GM12874 (cell line): Measurements from ENCODE around the gene CXCL17.

Experiments
- TF ChIP-seq, protein P1 (sequence below): IDR thresholded peaks from 2 replicates; pipeline ENCODE4 v1.5.1; 2011; ENCODE audit warnings: low read depth, mild to moderate bottlenecking, control low read depth, low read length, moderate library complexity; ENCODE audit not compliant: insufficient read depth

Gene CXCL17

GRCh38 chr19:42401365-42402303 lies 41.1 kb downstream of the CXCL17 start:
- TF ChIP-seq, protein P1, sequence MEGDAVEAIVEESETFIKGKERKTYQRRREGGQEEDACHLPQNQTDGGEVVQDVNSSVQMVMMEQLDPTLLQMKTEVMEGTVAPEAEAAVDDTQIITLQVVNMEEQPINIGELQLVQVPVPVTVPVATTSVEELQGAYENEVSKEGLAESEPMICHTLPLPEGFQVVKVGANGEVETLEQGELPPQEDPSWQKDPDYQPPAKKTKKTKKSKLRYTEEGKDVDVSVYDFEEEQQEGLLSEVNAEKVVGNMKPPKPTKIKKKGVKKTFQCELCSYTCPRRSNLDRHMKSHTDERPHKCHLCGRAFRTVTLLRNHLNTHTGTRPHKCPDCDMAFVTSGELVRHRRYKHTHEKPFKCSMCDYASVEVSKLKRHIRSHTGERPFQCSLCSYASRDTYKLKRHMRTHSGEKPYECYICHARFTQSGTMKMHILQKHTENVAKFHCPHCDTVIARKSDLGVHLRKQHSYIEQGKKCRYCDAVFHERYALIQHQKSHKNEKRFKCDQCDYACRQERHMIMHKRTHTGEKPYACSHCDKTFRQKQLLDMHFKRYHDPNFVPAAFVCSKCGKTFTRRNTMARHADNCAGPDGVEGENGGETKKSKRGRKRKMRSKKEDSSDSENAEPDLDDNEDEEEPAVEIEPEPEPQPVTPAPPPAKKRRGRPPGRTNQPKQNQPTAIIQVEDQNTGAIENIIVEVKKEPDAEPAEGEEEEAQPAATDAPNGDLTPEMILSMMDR = peak; percentile 79

DNA sequence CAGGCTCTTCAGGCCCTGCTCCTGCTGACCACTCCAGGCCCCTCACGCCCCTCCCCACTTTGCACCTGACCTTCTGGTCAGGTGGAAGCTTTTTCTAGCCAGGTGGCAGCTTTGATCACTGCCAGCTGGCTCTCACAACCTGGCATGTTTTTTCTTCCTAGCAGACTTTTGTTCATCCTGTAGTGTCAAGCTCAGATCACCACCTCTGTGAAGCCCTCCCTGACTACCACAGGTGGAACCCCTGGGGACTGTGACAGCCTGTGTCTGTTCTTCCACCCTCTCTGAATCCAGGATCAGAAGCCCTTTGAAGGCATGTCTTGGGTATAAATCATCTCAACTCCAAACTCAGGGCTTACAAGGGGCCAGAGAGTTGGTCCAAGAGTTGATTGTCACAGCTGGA lies 42.3 kb downstream of the CXCL17 start:
- TF ChIP-seq, protein P1 = no peak

GRCh38 chr19:42397263-42398166 lies 45.2 kb downstream of the CXCL17 start:
- TF ChIP-seq, protein P1 = no peak

- TF ChIP-seq, protein P1 = no peak
Observed at GRCh38 chr19:42396381-42397262, 46.1 kb downstream of the CXCL17 start.

DNA sequence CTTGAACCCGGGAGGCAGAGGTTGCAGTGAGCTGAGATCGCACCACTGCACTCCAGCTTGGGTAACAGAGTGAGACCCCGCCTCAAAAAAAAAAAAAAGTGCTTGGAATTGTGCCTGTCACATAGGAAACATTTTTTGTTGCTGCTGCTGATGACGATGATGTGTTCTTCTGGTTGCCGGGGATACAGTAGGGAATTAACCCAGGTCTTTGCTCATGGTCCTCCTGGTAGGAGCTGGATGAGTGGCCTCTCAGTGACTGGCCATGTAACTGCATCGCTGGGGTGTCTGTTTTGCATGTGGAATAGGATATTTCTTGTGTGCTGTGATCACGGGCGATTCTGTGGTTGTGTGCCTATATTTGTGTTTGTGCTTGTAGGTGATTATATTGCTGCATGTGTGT lies 48.0 kb downstream of the CXCL17 start:
- TF ChIP-seq, protein P1 = no peak

DNA sequence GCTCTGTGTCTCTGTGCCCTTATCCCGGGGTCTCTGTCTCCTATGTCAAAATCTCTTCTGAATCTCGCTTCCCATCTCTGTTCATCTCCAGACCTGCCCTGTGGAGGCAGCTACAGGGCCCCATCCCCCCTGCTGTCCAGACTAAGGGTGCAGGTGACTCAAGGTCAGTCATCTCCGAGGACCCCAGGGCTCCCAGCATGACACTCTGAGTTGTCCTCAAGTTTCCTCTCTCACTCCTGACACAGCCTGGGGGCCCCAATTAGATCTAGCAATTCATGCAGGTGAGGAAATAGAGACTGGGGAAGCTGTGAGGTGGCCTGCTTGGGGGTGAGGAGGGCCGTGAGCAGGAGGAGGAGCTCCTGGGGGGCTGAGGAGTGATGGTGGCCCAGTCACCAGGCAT lies 50.6 kb downstream of the CXCL17 start:
- TF ChIP-seq, protein P1 = no peak
